GM19395 (cell line): ENCODE results near the gene C19orf81.

Source experiments
- ATAC-seq: cut with Tn5 transposase; IDR thresholded peaks from one replicate; pipeline ENCODE4 v1.9.1; 2021; ENCODE audit warnings: mild to moderate bottlenecking, moderate library complexity; ENCODE audit not compliant: unreplicated experiment

The C19orf81 gene

GRCh38 chr19:50678323-50678722 lies 29.1 kb downstream of the C19orf81 start:
- ATAC-seq, result no peak

DNA sequence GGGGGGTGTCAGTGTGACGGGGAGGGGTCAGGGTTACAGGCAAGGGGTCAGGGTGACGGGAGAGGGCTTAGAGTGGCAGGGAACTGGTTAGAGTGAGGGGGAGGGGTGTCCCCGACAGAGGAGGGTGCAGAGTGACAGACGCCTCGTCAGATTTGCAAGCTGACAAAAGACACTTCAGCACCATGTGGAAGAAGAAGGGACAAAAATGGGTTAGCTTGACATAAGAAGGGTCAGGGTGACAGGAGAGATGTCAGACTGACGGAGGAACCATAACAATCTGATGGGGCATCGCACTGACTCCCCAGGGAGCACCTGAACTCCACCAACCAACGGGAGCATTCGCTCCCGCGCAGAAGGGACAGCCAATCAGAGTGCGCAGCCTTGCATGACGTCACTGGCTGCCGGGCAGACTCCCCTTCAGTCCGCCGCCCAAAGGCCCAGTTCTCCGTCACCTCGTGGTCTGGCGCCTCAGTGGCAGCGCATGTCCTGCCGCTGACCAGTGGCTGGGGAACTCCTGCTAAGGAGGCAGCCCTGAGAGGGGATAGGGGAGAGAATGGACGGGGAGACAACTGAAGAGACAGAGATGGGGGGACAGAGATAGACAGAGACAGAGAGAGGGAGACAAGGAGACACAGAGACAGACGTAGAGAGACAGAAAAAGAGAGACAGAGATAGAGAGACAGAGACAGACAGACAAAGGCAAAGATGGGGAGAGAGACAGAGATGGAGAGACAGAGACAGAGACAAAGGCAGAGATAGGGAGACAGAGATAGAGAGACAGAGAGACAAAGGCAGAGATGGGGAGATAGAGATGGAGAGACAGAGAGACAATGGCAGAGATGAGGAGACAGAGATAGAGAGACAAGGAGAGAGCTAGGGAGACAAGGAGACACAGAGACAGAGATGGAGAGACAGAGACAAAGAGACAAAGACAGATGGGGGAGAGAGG lies 30.2 kb downstream of the C19orf81 start:
- ATAC-seq, result no peak

DNA sequence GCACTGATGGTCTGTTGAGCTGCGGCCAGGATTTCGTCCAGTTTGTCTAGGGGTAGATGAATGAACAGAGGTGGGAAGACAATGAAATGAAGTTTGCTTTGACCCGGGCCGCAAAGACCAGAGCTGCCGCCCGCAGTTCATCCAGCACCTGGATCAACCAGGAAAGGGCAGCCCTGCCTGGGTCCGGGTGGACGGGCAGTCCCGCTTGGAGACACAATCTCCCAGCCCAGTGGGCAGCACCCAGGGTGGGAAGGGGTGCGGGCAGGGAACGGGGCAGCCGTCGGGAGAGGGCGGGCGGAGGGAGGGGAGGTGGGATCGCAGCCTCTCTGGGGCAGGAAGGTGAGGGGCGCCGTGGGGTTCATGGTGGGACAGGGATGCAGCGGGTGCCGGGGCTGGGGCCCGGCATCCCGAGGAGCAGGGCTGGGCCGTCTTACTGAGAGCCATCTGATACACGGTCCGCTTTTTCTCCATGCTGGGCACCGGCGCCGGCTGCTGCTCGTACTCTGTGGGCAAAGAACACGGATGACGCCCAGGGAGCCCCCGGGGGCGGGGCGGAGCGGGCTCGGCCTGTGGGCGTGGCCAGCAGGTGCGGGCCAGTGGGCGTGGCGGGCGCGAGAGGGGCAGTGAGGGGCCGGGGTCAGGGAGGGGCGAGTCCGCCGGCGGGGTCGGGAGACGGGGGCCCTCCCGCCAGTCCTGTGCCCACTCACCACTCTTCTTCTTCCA lies 37.2 kb downstream of the C19orf81 start:
- no peak for ATAC-seq

GRCh38 chr19:50688766-50689165 lies 39.5 kb downstream of the C19orf81 start:
- no peak for ATAC-seq

- ATAC-seq, result no peak
Measured at GRCh38 chr19:50690439-50690838, 41.2 kb downstream of the C19orf81 start.

DNA sequence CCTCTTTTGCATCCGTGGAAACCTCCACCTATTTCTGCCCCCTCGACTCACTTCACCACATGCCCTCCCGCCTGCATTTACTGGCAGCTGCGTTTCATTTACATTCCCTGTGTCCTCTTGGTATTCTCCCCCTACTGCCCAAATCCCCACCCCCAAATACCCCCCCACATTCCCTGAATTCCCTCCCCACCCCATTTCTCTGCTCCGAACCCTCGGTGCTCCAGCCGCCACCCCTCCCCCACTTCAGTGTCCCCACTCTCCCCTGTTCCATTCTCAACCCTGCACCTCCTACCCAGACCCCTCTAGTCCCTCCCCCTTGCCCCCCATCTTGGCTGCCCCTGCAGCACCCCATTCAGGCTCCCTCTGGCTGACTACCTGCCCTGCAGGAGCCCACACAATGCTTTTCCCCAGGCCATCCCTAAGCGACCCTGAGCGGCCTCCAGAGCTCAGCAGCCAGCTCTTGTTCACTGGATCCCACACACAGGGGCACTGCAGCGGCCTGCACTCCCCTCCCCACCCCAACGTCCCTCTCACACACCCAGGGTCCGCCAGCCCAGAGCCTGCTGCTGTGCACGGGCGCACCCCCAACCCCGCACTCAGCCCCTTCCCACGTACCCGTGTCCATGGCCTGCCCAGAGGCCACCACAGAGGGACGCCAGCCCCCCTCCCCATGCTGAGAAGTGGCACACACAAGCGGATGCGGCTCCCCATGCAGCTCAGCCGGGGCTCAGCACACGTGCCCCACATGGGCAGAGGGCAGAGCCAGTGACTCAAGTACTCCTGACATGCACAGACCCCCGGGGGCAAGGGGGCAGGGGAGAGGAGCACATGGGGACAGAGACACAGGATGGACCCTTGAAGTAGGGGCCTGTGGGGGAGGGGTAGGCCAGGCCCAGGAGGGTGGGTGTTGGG lies 44.1 kb downstream of the C19orf81 start:
- no peak for ATAC-seq

DNA sequence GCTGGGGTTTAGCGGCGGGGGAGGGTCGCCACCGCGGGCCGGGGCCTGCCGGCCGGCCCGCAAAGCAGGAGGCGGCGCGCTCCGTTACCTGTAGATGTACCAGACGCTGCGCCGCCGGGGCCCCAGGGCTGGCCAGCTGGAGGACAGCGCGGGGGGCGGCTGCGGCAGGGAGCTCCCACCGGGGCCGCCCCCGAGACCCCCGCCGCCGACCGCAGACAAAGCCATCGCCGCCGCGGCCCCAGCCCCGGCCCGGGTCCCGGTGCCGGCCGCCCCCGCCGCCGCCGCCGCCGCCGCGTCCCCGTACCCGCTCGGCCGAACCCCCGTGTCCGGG lies 45.5 kb downstream of the C19orf81 start:
- ATAC-seq, result no peak

GRCh38 chr19:50695251-50696093 lies 46.2 kb downstream of the C19orf81 start:
- ATAC-seq, result no peak

DNA sequence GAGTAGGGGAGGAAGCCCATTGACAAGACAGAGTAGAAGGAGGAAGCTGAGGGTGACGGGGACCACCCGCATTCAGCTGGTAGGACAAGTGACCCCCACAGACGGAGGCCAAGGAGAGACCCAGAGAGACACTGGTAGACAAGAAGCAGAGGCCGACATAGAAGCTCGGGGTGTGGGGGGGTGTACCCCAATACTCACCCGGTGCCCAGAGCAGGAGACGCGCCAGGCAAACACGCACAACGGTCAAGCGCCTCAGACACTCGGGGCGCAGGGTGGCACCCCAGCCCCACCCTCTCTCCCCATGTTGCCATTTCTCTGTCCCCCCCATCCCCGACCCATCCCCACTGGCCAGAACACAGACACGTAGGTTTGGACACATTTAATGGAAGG lies 46.8 kb downstream of the C19orf81 start:
- ATAC-seq, result no peak

DNA sequence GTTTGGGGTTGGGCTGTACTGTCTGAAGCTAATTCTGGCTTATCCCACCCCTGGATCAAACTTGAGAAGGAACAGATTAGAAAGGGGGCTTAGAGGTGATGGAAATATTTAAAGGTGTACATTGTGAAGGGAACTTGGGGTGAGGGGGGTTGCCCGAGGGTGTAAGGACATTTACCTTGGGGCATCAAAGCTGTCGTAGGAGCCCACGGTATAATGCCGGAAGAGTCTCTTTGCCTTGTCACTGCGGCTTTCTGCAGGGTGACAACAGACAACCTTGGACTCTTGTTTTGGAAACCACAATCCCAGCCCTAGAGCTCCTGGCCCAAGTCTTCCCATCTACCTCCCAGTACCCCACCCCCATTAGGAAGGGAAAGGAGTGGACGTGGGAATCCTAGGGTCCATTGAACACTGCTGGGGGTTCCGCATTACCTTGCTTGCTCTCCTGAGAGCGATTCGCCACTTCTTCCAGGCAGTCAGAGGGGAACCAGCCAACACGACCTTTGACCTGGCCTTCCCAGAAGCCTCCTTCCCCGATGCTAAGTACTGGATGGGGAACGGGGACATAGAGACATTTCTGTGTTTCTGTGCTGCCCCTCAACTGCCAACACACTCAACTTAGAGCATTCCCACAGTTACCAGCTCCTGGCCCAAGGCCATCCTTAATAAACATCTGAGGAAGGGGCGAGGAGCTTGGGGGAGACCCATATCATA lies 48.3 kb downstream of the C19orf81 start:
- no peak for ATAC-seq

DNA sequence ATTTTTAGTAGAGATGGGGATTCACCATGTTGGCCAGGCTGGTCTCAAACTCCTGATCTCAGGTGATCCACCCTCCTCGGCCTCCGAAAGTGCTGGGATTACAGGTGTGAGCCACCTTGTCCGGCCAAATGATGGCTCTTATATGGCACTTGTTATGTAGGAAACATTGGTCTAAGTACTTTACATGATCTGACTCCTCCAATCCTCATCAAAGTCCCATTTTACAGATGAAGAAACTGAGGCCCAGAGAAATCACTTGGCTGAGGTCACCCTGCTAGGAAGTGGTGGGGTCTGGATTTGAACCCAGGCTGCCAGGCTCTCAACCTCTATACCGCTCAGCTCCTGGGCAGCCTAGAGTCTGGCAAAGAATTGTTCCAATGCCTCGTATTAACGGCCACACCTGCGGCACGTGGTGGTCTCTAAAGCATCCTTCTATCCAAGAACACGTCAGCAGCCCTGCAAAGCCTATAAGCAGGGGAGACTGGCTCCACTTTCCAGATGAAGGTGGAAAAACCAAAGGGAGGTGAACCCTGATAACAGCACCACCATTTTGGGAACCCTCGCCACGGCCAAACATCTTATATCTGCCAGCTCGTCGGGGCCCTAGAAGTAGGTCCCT lies 52.2 kb downstream of the C19orf81 start:
- ATAC-seq, result no peak

DNA sequence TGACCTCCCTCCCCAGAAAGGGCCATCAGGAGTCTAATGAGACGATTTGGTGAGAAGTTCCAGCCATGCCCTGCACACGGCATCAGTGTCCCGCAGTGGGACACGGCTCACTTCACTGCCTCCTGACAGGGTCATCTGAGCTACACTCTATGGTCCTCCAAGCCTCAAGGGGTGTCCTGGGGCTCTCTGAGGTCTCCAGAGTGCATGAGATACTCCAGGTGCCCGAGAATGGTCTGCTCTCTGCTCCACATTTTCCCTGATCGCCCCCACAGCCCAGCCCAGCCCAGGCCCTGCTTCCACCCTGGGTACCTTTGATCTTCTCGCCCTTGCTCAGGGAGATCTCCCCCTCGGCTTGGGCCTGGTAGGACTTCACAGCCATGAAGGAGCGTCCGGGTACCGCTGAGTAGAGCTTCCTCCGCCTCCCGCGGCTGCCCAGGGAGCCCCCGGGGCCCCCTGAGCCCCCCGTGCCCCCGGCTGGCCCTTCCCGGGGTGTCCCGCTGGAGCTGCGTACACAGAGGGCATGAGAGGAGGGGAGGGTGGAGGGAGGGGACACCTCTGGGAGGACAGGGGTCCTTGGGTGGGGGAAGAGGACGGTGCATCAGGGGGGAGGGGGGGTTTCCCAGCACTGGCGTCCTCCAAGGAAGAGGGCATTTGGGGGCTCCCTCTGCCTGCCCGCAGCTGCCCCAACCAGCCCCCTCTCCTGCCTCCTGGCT lies 53.1 kb downstream of the C19orf81 start:
- no peak for ATAC-seq

DNA sequence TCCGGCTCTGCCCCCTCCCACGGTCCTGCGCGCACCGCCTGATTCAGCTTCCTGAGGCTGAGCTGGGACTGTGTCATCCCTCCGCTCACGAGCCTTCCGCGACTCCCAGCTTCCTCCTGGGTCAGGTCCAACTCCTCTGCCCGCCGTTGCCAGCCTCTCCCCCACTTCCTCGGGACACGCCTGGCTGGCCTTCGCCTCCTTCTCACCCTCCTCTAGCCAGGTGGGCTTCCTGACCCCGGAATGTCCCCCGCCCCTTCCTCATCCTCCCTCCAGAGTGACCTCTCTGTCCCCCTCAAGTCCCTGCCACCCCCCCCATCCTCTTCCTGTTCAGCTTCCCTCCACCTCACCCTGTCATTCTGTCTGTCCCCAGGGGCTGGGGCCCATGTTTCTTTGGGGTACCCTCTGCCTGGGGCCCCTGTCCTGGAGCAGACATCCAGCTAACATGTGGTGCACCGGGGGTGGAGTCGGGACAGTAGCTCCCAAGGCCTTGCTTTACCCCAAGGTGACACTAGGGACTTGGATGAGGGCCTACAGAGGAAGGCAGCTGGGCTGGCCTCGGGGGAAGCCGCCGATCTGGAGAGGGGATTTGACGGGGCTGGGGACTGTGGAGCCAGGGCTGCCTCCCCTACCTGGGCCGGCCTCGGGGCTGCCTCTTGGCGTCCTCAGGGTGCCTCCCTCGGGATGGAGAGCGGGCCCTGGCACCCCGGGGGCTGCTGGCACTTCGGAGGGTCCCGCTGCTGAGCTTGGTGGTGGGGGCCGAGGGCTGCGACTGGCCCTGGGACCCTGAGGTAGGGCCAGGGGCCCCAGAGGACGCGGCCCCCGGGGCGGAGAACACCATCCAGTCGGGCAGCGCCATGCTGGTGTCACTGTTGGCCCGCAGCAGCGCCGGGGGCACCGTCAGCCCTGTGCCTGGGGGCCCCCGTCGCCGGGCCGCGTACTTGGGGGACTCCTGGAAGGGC lies 53.9 kb downstream of the C19orf81 start:
- ATAC-seq, result no peak

DNA sequence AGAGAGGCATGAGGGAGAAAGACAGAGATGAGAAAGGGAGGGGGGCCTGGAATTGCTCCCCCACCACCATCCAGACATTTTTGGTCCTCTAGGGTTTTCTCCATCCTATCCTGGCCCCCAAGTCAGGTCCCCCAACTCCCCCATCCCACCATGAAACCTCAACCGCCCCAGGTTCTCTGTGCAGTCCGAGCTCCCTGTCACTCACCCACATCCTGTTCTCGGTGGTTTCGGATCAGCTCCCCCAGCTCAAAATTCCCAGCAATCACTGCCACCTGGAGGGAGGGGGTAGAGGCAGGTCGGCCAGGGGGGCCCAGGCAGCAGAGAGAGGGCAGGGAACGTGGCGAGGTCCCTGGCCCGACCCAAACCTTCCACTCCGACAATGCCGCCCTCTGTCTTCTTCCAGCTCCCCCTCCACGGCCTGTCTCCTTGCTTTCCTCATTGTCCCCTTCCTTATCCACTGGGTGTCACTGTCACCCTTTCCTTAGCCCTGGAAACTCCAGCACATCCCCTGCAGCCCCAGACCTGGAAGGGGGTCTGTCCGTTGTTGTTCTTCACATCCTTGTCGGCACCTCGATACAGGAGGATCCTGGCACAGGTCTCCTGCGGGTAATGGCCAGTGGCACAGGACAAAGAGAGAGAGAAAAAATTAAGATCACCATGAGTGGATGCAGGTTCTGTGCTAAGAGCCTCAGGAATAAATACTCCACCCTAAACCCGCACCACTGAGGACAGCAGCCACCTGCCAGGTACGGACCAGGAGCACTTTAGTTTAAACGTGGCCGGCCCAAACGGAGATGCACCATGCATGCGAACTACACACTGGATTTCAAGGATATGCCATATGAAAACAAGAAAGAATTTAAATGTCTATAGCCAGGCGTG lies 54.9 kb downstream of the C19orf81 start:
- no peak for ATAC-seq

DNA sequence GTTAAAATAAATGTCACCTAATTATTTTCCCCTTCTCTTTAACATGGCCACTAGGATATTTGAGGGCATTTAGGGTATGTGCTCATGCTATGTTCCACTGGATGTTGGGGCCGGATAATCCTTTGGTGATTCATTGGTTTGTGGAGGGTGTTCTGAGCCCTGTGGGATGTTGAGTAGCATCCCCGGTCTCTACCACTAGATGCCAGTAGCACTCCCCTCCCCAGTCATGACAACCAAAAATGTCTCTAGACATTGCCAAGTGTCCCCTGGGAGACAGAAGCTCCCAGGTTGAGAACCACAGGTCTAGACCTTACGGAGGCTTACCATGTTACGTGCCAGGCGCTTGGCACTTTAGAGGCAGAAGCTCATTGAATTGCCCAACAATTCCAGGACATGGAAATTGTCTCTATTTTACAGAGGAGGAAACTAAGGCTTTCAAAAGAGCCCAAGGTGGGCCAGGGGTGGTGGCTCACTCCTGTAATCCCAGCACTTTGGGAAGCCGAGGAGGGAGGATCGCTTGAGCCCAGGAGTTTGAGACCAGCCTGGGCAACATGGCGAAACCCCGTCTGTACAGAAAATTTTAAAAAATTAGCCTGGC lies 56.3 kb downstream of the C19orf81 start:
- no peak for ATAC-seq

DNA sequence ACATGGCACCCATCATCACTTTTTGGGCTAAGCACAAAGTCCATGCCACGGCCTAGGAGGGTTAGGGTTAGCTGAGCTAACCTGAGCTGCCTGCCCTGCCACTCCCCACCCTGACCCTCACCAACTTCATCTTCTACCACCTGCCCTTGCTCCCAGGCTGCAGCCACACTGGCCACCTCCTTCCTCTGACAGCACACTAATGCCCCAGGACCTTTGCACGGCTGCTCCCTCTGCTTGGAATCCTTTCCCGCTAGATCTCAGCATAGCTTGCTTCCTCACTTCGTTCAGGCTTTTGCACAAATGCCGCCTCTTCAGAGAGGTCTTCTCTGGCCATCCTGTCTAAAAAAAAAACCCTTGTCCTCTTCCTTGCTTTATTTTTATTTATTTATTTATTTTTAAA lies 57.1 kb downstream of the C19orf81 start:
- ATAC-seq, result no peak
